ENCODE measurements around the gene TAAR8.

DNA sequence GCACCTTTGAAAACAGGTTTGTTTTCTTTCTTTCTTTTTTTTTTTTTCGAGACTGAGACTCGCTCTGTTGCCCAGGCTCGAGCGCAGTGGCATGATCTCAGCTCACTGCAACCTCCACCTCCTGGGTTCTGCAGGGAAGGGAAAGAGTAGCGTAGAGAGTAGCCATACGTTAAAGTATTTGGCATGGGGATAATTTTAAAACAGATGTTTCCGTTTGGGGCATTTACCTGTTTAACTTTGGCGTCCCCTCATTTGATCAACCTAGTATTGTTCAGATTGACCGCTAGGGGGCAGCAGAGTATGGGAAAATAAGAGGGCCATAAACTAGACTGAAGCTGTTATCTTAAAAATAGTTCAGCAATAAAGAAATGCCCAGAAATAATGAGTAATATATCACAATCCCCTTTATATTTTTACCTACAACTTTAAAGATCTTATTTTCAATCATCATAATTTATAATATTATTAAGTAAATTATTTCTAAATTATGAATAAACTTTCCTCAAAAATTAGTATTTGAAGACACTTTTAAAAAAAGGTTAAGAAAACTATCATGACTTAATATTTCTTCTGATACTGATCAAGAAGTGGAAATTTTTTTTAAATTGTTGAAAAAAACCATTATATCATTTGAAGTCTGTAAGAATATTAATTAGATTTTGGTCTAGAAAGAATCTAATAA lies 22.0 kb upstream of the TAAR8 start:
- TF ChIP-seq EZH2 (IDR thresholded peaks at IDR 0.05) (no peak), POLR2AphosphoS5 (IDR thresholded peaks at IDR 0.05; ENCODE audit: borderline replicate concordance, low read depth, low read length) (no peak), FOXP2 (optimal IDR thresholded peaks at IDR 0.05; ENCODE audit: control extremely low read depth, extremely low read length, insufficient read depth) (no peak)
